ENCODE measurements around the gene ICA1. TPM values are rescaled to one million over a fixed set of nuclear protein-coding genes. Genes with fewer than 3 reads are reported as not detected.
"Not testable (repeated sequence)": the region's sequence is repeated elsewhere in the genome, so short reads cannot be mapped to it uniquely, and the experiment has no call there.

Gene ICA1
- total RNA-seq, 4 donors from 2014 or later: 4.1 to 7.4 (median 5.8) TPM

GRCh38 chr7:8068892-8069686, 192.9 kb downstream of the ICA1 start:
- H3K9me3 ChIP-seq: no peaks in the 10 kb centered on the region
- peaks cover 0 to 5% (median 0%) of the 10 kb centered on the region in 4 donors for H3K4me1 ChIP-seq
- H3K4me3 ChIP-seq: no peak overlapping the region
- no peaks in the 10 kb centered on the region for H3K27me3 ChIP-seq
- intact Hi-C loops (cut with DNase I): no loop called here
- no peak for DNase-seq (ENCODE audit: extremely low spot score)
- no peak overlapping the region for H3K27ac ChIP-seq (replicated peaks in 1 of 4)
- H3K36me3 ChIP-seq: peaks cover 0 to 7% (median 0%) of the 10 kb centered on the region in 4 donors
- TF ChIP-seq EP300 (IDR thresholded peaks at IDR 0.05): no peak
- TF ChIP-seq POLR2AphosphoS5 (IDR thresholded peaks at IDR 0.05): no peak
- TF ChIP-seq POLR2A (IDR thresholded peaks at IDR 0.05; ENCODE audit: low read depth): no peak
- TF ChIP-seq CTCF (IDR thresholded peaks at IDR 0.05): no peak
- 86% methylated on average over 10 of the region's 12 CpGs for WGBS

GRCh38 chr7:8065356-8065813, 196.6 kb downstream of the ICA1 start:
- TF ChIP-seq EP300 (IDR thresholded peaks at IDR 0.05): no peak
- no peak for TF ChIP-seq POLR2AphosphoS5 (IDR thresholded peaks at IDR 0.05)
- no peak for TF ChIP-seq CTCF (IDR thresholded peaks at IDR 0.05)
- TF ChIP-seq POLR2A (IDR thresholded peaks at IDR 0.05; ENCODE audit: low read depth): no peak
- Histone ChIP-seq H3K27me3 (no peaks in the 10 kb centered on the region), H3K4me3 (no peak overlapping the region), H3K27ac (replicated peaks in 1 of 4) (no peak overlapping the region), H3K36me3 (peaks cover 0 to 14% (median 0%) of the 10 kb centered on the region in 4 donors), H3K9me3 (no peaks in the 10 kb centered on the region), H3K4me1 (peaks cover 0 to 5% (median 0%) of the 10 kb centered on the region in 4 donors)
- intact Hi-C loops (cut with DNase I): no loop called here
- WGBS: 69% methylated on average over 2 of the region's 2 CpGs
- no peak for DNase-seq (ENCODE audit: extremely low spot score)

- Histone ChIP-seq H3K4me3 (no peak overlapping the region), H3K36me3 (peaks cover 0 to 14% (median 0%) of the 10 kb centered on the region in 4 donors), H3K27me3 (no peaks in the 10 kb centered on the region), H3K27ac (replicated peaks in 1 of 4) (no peak overlapping the region), H3K9me3 (no peaks in the 10 kb centered on the region), H3K4me1 (peaks cover 0 to 5% (median 0%) of the 10 kb centered on the region in 4 donors)
- WGBS: 97% methylated on average over 12 of the region's 12 CpGs
- intact Hi-C loops (cut with DNase I): no loop called here
- TF ChIP-seq POLR2A (IDR thresholded peaks at IDR 0.05; ENCODE audit: low read depth) (no peak), CTCF (IDR thresholded peaks at IDR 0.05) (no peak), EP300 (IDR thresholded peaks at IDR 0.05) (no peak), POLR2AphosphoS5 (IDR thresholded peaks at IDR 0.05) (no peak)
- DNase-seq (ENCODE audit: extremely low spot score): no peak
These were observed 197.1 kb downstream of the ICA1 start for GRCh38 chr7:8064828-8065227.

GRCh38 chr7:8063706-8064297, 198.2 kb downstream of the ICA1 start:
- intact Hi-C loops (cut with DNase I): no loop called here
- Histone ChIP-seq H3K36me3 (peaks cover 0 to 14% (median 0%) of the 10 kb centered on the region in 4 donors), H3K4me3 (no peak overlapping the region), H3K4me1 (no peaks in the 10 kb centered on the region), H3K27me3 (no peaks in the 10 kb centered on the region), H3K9me3 (no peaks in the 10 kb centered on the region), H3K27ac (replicated peaks in 1 of 4) (no peak overlapping the region)
- no peak for TF ChIP-seq POLR2AphosphoS5 (IDR thresholded peaks at IDR 0.05)
- no peak for DNase-seq (ENCODE audit: extremely low spot score)

- H3K36me3 ChIP-seq: peaks cover 0 to 14% (median 0%) of the 10 kb centered on the region in 4 donors
- DNase-seq (ENCODE audit: extremely low spot score); intact Hi-C loops (cut with DNase I); H3K4me1 ChIP-seq; H3K9me3 ChIP-seq; H3K27ac ChIP-seq (replicated peaks in 1 of 4); H3K27me3 ChIP-seq; H3K4me3 ChIP-seq: not testable (repeated sequence)
- 97% methylated on average over 5 of the region's 5 CpGs for WGBS
These were observed 198.7 kb downstream of the ICA1 start for GRCh38 chr7:8063300-8063699.

Small RNAs within 50 kb of the gene (small RNA-seq; reads per million reads assigned to genes)
- gene AC007009.1: 0 reads per million in 3 donors

Other genes with a start within 250 kb of the ICA1 start
- not detected for gene NXPH1, start 171.4 kb upstream of the ICA1 start, total RNA-seq

Data from esophagus muscularis mucosa (tissue), 4 donors.